Stimulated activated CD4-positive, alpha-beta T cell treated with anti-CD3 and anti-CD28 coated beads, TNF-alpha, amount 100 ng/mL, for 1 hour (primary cell): Measurements from ENCODE around the gene ABCC12.
"Not testable (repeated sequence)": the region's sequence is repeated elsewhere in the genome, so short reads cannot be mapped to it uniquely, and the experiment has no call there.

Experiments
- DNase-seq, 3 donors: peaks; one replicate each; pipeline ENCODE4 v3.0.0-alpha.2; 2020; ENCODE audit warnings: low read depth in 3 of 3, low spot score in 1 of 3

ABCC12 gene

DNA sequence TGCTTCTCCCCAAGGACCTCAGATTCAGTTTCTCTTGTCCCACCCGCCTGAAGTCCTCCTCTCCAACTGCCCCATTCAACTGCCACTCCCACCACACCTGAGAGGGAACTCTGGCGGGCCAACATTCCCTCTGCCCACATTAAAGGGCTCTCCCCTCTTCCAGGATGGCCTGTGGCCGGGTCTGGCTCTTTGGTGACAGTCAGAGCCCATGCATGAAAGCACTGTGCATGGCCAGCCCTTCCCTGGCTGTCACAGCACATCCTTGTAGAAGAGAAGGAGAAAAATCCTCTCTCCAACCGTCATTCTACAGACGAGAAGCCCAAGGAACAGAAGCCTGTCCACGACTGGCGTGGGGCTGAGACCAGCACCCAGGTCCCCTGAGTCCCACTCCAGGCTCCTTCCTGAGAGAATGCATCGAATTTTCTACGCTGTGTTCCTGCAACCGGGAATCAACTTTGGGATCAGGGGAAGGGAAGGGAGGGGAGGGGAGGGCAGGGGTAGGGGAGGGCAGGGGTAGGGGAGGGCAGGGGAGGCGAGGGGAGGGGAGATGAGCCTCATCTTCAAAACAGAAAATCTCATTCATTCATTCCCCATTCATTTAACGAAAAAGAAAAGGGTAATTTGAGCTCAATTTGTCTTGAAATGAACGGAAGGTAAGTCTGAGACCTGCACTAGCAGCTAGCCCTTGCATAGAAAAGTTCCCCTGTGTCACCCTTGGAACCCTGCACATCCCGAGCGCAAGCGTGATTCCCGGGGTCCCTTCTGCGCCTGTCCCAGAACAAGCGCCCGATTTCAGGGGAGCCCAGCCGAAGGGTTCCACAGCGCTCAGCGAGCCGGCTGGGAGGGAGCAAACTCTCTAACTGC is at the start of gene ABCC12:
Gene ABCC12 (minus strand): TSS at position 68 of the 864 bp plus-strand sequence. CDS start 9,569 bp downstream, outside the sequence.
- no peak for DNase-seq

DNA sequence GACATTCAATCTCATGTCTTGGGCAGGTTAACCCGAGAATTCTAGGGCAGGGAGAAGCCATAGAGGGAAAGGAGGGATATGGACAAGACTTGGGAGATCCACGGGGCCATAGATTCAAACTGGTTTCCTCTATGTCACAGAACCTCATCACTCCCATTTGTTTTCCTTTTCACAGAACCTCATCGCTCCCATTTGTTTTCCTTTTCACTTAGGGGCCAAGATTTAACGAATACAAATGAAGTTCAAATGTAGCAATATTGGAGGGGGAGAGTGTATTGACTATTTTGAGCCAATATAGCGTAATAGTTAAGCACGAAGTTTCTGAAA is 49.0 kb upstream of the ABCC12 start:
- DNase-seq, result no peak

DNA sequence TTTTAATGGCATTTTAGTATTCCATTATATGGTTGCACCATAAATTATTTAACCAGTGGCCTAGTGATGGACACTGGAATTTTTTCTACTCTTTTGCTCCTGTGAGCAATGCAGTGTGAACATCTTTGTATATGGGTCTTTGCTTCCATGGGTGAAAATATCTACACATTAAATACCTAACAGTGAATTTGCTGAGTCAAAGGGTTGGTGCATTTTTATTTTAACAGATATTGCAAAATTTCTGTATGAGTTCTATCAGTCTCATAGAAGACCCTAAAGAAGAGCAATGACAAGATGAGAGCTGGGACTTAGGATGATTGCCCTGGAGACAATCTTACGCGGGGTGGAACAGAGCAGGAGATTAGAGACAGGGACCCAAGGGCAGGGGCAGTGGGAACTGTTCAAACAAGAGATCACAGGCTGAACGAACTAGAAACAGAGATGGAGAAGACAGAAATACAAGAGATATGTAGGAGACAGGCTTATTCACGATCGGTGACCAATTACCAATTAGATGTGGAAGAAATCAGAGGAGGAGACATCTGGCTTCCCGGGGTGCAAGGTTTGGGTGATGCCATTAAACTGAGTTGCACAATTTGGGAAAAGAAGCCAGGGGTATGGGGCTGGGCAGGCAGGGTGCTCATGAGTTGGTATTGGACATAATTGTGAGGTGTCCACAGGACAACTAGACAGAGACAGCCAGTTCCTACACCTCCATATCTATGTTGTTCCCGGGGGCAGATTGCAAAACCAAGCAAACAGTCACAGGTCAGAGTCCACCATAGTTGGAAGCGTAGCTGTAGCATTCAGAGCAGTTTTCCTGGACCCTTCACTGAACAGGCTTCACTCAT is 48.4 kb upstream of the ABCC12 start:
- no peak for DNase-seq

DNA sequence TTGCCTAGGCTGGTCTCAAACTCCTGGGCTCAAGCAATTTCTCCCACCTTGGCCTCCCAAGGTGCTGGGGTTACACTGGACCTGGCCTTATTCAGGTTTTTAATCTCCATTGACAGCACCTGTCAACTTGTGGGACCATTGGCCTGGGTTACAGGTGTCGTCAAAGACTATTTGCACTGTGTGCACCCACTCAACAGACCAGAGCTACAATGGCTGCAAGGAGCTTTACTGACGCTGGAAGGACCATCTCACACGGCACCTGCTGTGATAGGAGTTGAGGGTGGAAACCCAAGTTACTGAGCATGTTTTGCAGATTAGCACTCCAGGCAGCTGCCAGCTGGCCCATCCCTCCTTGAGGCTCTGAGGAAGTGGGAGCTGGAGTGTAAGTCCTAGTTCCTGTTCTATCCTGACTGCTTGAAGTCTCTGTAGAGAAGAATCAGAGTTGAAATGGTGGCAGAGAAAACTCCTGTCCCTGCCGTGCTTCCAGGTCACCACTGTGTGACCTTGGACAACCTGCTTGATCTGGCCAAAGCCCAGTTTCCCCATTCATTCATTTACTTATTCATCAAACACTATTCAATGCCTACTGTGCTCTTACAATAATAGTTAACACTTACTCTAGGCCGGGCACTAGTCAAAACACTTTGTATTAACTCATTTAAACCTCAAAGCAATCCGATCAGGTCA is 45.9 kb upstream of the ABCC12 start:
- no peak for DNase-seq

DNA sequence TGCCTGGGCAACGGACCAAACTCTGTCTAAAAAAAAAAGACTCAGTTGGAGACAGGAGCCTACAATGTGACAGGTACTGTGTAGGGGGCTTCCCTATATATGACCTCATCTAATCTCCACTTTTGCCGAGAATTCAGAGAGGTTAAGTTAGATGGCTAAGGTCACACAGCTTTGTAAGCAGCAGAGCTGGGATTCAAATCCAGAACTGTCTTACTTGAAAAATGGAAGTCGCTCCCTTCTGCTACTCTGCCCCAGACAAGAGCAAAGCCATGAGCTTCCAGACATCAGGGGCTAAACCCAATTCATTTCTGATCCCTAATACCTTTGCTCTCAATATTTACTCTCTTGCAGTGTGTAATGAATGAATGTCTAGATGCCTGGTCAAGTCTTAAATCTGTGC is 41.5 kb upstream of the ABCC12 start:
- DNase-seq, result no peak

DNA sequence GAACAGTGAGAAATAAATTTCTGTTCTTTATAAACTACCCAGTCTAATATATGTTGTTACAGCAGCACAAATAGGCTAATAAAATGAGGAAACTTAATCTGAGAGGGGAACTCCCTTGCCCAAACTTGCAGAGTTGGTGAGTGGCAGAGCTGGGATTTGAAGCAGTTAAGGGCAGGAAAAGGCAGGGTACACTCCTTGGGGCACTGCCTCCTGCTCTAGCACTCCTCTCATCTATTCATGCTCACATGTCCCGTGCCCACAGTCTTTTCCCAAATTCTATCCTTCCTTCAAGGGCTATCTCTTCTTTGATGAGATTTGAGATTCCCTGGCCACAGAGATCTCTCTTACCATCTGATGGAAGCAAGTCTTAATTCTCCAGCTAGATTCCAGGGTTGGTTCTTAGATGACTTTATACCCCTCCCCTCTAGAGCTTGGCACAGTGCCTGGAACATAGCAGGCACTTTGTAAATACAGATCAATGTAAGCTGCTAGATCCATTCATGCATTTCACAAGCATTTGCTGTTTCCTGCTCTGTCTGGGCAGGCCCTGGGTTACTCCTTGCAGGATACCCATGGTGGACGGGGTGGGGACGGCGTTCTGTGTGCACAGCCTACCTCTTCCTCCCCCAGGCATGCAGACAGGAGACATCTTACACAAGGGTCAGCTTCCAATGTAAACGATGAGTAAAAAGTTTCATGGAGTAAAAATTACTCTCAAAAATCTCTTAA is 39.2 kb upstream of the ABCC12 start:
- DNase-seq, result no peak

DNA sequence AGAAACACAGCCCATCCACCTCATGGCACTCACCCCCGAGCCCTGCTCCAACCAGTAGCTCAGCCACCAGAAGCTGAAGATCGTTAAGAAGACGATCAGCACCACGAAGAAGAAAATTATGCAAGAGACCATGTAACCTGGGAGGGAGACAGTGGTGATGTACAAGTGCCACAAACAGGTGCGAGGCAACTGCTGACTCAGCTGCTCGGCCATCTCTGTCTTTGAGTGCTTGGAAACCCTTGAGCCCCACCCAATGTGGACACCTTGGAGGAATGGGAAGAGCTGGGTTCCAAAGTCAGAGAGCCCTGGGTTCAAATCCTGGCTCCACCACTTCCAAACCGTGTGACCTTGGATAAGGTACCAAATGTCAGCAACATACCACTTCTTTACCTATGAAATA is 38.1 kb upstream of the ABCC12 start:
- DNase-seq, result no peak

DNA sequence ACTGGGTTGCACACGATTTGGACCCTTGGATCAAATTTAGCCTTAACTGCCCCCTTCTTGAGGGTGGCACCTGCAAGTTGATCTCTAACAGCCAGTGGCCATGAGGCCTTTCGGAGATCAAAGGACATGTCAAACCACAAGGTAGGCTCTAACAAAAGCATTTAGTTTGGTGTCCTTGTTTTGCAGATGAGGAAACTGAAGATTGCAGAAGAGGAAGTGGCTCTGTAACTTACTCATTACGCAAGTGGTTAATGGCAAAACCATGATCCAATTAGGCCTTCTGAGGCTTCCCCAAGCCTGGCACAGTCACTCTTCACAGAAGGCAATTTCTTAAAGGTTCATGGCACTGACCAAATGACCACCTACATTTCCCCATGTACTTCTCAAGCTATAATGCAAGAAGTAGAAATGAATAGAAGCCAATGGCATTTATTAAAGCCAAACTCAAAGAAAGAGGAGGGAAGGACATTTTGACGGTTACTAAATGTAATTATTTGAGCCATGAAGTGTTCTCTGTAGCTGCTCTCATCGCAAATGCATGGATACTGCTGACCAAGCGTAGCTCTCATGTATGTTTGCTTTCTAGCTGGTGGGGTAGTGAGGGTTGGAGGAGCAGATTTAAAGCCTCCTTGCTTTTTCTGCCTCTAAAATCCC is 32.8 kb upstream of the ABCC12 start:
- no peak for DNase-seq

DNA sequence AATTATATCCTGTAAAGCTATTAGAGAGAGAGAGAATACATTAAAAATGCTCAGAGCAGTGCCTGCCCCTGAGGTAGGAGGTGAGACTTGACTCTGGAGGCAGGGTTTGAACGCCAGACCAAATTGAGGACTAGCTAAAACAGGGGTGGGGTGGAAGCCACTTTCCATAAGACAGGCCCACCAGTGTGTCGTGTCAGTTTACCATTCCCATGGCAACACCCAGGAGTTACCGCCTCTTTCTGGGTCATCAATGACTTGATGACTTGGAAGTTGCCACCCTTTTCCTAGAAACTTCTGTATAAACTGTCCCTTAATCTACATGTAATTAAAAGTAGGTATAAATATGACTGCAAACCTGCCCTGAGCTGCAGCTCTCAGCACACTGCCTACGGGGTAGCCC is 32.0 kb upstream of the ABCC12 start:
- no peak for DNase-seq

DNA sequence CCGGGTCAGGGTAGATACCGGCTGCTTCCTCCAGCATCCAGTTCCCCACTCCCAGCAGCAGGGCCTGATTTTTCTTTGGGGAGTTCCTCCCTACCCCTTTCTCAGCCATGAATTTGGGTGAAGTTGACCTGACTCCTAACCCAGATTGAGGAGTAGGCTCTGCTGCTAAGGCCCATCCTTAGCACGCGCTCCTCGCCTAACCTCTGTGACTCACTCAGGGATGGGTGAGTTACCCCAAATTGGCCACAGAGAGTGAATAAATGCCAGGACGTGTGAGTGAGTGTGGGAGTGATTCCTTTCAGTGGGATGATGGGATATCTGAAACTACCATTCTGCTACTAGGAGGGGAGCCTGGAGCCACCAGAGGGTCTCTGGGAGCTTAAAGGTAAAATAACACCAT is 28.9 kb upstream of the ABCC12 start:
- no peak for DNase-seq

DNA sequence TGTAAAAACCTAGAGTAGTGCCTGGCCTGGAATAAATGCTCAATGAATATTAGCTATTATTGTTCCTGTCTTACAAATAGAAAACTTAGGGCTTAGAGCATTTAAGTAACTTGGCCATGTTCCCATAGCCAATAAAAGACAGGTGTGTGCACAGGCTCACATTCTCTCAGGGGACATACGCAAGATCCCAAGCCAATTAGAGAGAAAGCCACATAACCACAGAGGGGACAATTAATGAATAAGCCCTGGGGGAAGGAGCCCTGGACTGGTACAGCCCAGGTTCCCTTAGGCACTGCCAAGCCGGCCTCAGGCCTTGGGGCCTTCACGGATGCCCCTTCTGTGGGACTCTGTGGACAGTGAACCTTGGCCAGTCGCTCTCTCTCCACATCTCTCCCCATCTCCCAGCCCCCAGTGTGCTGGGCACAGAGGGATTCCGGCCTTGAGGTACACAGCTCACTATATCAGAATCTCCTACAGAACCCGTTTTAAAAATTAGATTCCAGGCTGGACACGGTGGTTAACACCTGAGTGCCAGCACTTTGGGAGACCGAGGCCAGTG is 27.3 kb upstream of the ABCC12 start:
- DNase-seq, result no peak

DNA sequence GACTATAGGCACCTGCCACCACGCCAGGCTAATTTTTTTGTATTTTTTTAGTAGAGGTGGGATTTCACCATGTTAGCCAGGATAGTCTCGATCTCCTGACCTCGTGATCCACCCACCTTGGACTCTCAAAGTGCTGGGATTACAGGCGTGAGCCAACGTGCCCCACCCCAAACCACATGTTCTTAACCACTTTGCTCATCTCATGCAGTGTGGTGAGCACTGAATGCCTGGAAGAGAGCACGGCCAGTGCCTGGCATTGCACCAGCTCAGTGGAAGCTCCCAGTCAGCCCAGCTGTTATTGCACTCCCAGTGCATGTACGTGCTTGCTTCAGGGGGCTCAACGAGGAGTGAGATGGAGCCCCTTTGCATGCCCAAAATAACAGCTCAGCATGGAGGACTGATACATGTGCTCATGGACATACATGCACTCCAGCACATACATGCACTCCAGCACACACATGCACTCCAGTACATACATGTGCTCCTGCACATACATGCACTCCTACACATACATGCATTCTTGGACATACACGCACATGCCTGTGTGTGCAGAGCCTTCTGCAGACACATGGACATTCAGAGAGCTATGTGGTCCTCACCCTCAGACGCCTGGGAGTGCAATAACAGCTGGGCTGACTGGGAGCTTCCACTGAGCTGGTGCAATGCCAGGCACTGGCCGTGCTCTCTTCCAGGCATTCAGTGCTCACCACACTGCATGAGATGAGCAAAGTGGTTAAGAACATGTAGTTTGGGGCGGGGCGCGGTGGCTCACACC is 26.1 kb upstream of the ABCC12 start:
- DNase-seq, result not testable (repeated sequence)

DNA sequence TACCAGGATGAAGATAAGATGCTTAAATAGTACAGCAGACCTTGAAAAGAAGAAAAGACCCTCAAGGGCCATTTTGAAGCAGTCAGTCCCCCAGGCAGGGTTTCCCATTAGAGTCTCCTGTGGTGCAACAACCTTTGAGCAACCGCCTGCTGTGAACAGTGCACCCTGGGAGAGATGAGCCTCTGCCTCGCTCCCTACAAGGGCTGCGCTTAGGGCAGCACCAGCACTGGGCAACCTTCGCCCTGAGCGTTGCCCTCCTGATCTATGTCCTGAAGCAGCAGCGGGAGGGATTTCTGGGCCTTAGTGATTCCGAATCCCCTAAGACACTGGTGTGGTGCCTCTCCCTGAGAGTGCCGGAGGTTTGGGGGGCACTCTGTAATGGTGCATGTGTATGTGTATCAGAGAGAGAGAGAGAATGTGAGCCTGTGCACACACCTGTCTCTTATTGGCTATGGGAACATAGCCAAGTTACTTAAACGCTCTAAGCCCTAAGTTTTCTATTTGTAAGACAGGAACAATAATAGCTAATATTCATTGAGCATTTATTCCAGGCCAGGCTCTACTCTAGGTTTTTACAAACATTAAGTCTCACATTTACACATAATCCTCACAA is 25.2 kb upstream of the ABCC12 start:
- no peak for DNase-seq

DNA sequence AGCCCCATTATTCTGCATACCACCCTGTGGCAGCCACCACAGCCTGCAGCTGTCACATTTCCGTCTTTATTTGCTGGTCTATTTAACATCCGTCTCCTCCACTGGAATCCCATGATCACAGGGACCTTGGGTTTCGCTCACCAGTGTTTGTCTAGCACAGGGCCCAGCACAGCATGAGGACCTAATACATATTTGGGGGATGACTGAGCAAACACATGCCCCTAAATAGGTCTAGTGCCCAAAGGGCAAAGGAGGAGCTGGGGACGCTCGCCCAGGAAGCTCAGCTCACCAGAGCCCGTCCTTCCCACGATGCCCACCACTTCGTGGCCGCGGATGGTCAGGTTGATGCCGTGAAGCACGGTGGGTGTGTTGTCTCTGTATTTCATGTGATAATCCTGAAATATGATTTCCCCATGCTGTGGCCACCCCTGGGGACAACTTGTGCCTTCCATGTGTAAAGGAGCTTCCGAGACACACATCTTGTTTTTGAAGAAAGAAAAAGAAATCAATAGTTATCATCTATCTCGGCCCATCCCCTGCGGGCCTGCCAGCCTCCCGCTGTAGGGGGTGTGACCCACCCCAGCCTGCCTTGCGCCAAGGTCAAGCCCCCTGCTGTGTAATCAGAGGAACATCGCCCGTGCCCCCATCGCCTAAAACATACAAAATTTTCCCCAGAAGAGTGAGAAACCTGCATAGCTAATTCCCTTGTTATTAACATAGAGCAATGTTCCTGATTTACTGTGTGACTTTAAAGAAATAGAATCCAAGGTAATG is 21.0 kb upstream of the ABCC12 start:
- no peak for DNase-seq

DNA sequence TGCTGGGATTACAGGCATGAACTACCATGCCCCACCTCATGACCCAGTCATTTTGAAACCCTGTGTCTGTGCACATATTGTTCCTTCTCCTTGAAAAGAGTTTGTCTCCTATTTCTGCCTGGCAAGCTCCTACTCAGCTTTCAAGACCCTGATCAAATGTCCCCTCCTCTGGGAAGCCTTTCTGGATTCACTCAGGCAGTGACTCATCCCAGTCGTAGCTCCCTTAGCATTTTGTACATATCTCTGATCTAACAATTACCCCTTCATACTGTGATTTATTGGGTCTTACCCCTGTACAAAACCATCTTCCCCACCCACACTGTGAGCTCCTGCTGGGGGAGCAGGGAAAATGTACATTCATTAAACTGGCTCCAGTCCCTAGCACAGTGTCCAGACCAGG is 18.1 kb upstream of the ABCC12 start:
- DNase-seq, result no peak

DNA sequence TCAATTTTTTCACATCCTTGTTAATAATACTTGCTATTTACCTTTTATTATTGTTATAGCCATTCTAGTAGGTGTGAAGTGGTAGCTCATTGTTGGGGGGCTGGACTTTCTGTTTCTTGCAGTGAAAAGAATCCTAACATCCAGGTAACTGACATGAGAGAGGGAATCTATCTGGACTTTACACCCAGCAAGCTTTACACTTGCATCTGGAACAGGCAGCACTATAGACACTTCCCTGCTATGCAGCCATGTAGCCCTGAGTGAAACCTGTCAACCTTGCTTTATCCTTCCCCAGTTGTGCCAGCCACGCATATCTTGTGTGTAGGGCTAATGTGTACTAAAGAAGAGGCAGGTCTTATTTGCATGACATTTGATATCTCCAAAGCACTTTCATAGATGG is 16.9 kb upstream of the ABCC12 start:
- no peak for DNase-seq

DNA sequence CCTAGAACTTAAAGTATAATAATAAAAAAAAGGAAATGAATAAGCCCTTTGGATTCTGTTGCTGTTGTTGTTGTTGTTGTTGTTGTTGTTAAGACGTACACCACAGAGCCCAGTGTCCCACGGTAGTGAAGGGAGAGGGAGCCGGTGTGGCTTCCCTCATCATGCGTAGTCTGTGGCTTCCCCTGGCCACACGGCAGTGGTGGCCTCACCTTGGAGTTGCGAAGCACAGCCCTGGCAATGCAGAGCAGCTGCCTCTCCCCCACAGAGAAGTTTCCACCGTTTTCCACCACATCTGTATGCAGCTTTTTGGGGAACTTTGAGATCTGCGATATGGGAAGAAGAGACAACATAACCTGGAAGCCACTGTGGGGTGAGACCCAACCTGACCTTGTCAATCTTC is 14.1 kb upstream of the ABCC12 start:
- no peak for DNase-seq

DNA sequence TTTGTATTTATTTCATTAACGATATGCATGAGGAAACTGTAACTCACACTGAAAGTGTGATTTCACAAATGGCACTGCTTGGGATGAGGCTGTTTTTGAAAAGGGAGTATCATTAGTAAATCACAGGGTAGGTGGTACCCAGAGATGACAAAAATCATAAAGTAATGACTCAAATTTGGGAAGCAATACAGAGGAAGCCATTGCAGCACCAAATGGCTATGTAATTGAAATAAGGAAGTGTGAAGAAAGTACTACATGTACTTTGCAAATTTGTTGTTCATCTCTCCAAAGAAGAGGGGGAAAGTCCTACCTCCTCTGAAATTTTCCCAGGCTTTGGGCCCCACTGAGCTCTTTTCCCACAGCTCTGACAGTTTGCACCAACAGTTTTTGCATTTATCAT is 12.3 kb upstream of the ABCC12 start:
- DNase-seq, result no peak
